C4-2B (cell line): ENCODE results near the gene TSPAN13.

Source experiments
- CTCF ChIP-seq: fragments of 450-650 bp; conservative IDR thresholded peaks from 2 replicates; pipeline ENCODE4 v1.5.1; 2017; ENCODE audit warnings: mild to moderate bottlenecking
- ZFX ChIP-seq: fragments of 450-650 bp; IDR thresholded peaks from 2 replicates; pipeline ENCODE4 v1.6.1; 2017

DNA sequence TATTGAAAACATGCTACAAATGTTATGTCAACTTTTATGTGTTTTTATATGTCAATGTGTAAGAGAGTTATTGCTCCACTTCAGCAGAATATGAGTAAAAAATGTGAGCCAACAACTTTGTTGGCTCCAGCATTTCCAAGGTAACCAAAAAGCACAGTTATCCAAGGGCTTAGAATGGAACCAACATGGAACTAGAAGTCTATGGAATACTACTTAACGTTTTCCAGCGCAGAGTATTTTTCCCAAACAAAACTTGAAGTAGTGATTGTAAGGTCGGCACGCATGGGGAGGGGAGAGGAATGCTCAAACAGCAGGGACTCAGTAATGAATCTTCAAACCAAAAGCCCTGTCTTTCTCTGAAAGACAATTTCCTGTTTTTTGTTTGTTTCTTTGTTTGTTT, 45.0 kb upstream of the TSPAN13 start:
- TF ChIP-seq CTCF (no peak), ZFX (no peak)
